HEK293 (cell line): ENCODE measurements around the gene LUZP2.

Source experiments
- CTCF ChIA-PET: fragments of 350-600 bp; formaldehyde crosslinking; extraction: SDS; loops from one replicate; lab custom pipeline; 2021; ENCODE audit warnings: antibody characterized with exemption; lab: Yijun Ruan, JAX
- POLR2A ChIA-PET: fragments of 300-600 bp; formaldehyde crosslinking; extraction: SDS; loops from one replicate; lab custom pipeline; 2020; ENCODE audit warnings: antibody characterized with exemption, inconsistent platforms; lab: Yijun Ruan, JAX
- H3K27ac ChIP-seq: fragments of 200-500 bp; sonication (Bioruptor generic); 2 replicates; pipeline ENCODE4 v1.5.1; 2014; ENCODE audit warnings: low read depth, low read length, control low read depth, inconsistent platforms; ENCODE audit errors: extremely low read depth
- H3K36me3 ChIP-seq, 2 experiments: fragments of 200-500 bp in 1 of 2; sonication (Bioruptor generic) in 1 of 2; 1 replicate in 1 of 2; 2 replicates in 1 of 2; pipeline ENCODE4 v1.5.1; 2014 to 2017; ENCODE audit warnings: inconsistent platforms in 2 of 2, low read length in 2 of 2; ENCODE audit not compliant: control insufficient read depth in 2 of 2, insufficient read depth in 1 of 2
- H3K4me1 ChIP-seq: fragments of 200-500 bp; sonication (Bioruptor generic); 2 replicates; pipeline ENCODE4 v1.5.1; 2014; ENCODE audit warnings: mild to moderate bottlenecking, low read length, inconsistent platforms; ENCODE audit not compliant: control insufficient read depth, insufficient read depth
- H3K4me3 ChIP-seq: 2 replicates; pipeline ENCODE4 v1.5.1; 2011; ENCODE audit warnings: low read depth, mild to moderate bottlenecking, control low read depth, low read length, moderate library complexity
- H3K9me3 ChIP-seq: fragments of 200-500 bp; sonication (Bioruptor generic); 2 replicates; pipeline ENCODE4 v1.5.1; 2014; ENCODE audit warnings: low read depth, low read length, inconsistent platforms; ENCODE audit not compliant: control insufficient read depth, insufficient read depth
- GFI1B ChIP-seq: fragments of 450-650 bp; formaldehyde crosslinking; IDR thresholded peaks from 2 replicates; pipeline ENCODE4 v1.5.1; 2016; ENCODE audit warnings: missing biosample characterization, missing genetic modification characterization
- SP2 ChIP-seq: fragments of 450-650 bp; formaldehyde crosslinking; IDR thresholded peaks from 2 replicates; pipeline ENCODE4 v1.5.1; 2016; ENCODE audit warnings: missing biosample characterization, missing genetic modification characterization
- ZNF140 ChIP-seq: fragments of 450-650 bp; formaldehyde crosslinking; IDR thresholded peaks from 2 replicates; pipeline ENCODE4 v1.5.1; 2016; ENCODE audit warnings: missing biosample characterization, missing genetic modification characterization
- ZNF341 ChIP-seq: fragments of 450-650 bp; formaldehyde crosslinking; IDR thresholded peaks from 2 replicates; pipeline ENCODE4; 2016; ENCODE audit warnings: low read depth, missing biosample characterization, missing genetic modification characterization
- ZSCAN16 ChIP-seq: fragments of 450-650 bp; formaldehyde crosslinking; IDR thresholded peaks from 2 replicates; pipeline ENCODE4 v1.5.1; 2016; ENCODE audit warnings: missing biosample characterization, missing genetic modification characterization
- ZSCAN23 ChIP-seq: fragments of 450-650 bp; formaldehyde crosslinking; IDR thresholded peaks from 2 replicates; pipeline ENCODE4 v1.5.1; 2016; ENCODE audit warnings: missing biosample characterization, missing genetic modification characterization
- TF ChIP-seq, protein P1 (sequence below): fragments of 450-650 bp; formaldehyde crosslinking; conservative IDR thresholded peaks from 2 replicates; pipeline ENCODE4 v1.5.1; 2016; ENCODE audit warnings: low read depth, missing biosample characterization, missing genetic modification characterization
- TF ChIP-seq, protein P2 (sequence below): sonication (generic); formaldehyde crosslinking; IDR thresholded peaks from 2 replicates; pipeline ENCODE4 v1.8.1; 2022; ENCODE audit warnings: mild to moderate bottlenecking, moderate library complexity, missing genetic modification reagents
- TF ChIP-seq, protein P3 (sequence below): fragments of 450-650 bp; formaldehyde crosslinking; IDR thresholded peaks from 2 replicates; pipeline ENCODE4 v1.5.1; 2016; ENCODE audit warnings: missing biosample characterization, missing genetic modification characterization
- TF ChIP-seq, protein P4 (sequence below): fragments of 450-650 bp; formaldehyde crosslinking; IDR thresholded peaks from 2 replicates; pipeline ENCODE4 v1.5.1; 2016; ENCODE audit warnings: missing biosample characterization, missing genetic modification characterization
- TF ChIP-seq, protein P5 (sequence below): fragments of 450-650 bp; formaldehyde crosslinking; IDR thresholded peaks from 2 replicates; pipeline ENCODE4 v1.5.1; 2016; ENCODE audit warnings: missing biosample characterization, missing genetic modification characterization
- TF ChIP-seq, protein P6 (sequence below): fragments of 450-650 bp; formaldehyde crosslinking; IDR thresholded peaks from 2 replicates; pipeline ENCODE4 v1.5.1; 2016; ENCODE audit warnings: missing biosample characterization, missing genetic modification characterization

Gene LUZP2

DNA sequence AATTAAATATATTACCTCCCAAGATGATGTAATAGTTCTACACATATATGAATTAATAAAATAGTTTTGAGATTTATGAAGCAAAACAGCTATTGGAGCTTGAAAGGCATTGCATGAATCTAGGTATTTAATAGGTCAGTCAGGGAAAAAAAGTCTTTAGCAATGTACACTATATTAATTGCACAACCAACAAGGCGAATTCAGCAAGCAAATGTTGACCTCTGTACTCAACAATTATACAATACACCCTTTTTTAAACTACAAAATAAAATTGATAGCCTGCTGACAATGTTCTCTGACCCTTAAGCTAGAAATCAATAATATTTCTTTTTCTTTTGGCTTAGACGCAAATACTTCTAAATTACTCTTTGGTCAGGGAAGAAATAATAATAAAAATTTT lies 345.5 kb downstream of the LUZP2 start (continued):
- TF ChIP-seq, protein P1, sequence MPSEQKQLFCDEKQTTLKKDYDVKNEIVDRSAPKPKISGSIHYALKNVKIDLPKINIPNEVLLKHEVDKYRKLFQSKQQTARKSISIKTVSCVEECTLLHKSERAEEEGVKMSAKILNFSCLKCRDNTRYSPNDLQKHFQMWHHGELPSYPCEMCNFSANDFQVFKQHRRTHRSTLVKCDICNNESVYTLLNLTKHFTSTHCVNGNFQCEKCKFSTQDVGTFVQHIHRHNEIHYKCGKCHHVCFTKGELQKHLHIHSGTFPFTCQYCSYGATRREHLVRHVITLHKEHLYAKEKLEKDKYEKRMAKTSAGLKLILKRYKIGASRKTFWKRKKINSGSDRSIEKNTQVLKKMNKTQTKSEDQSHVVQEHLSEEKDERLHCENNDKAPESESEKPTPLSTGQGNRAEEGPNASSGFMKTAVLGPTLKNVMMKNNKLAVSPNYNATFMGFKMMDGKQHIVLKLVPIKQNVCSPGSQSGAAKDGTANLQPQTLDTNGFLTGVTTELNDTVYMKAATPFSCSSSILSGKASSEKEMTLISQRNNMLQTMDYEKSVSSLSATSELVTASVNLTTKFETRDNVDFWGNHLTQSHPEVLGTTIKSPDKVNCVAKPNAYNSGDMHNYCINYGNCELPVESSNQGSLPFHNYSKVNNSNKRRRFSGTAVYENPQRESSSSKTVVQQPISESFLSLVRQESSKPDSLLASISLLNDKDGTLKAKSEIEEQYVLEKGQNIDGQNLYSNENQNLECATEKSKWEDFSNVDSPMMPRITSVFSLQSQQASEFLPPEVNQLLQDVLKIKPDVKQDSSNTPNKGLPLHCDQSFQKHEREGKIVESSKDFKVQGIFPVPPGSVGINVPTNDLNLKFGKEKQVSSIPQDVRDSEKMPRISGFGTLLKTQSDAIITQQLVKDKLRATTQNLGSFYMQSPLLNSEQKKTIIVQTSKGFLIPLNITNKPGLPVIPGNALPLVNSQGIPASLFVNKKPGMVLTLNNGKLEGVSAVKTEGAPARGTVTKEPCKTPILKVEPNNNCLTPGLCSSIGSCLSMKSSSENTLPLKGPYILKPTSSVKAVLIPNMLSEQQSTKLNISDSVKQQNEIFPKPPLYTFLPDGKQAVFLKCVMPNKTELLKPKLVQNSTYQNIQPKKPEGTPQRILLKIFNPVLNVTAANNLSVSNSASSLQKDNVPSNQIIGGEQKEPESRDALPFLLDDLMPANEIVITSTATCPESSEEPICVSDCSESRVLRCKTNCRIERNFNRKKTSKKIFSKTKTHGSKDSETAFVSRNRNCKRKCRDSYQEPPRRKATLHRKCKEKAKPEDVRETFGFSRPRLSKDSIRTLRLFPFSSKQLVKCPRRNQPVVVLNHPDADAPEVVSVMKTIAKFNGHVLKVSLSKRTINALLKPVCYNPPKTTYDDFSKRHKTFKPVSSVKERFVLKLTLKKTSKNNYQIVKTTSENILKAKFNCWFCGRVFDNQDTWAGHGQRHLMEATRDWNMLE (tag by site-specific recombination) = no peak
- TF ChIP-seq, protein P2, sequence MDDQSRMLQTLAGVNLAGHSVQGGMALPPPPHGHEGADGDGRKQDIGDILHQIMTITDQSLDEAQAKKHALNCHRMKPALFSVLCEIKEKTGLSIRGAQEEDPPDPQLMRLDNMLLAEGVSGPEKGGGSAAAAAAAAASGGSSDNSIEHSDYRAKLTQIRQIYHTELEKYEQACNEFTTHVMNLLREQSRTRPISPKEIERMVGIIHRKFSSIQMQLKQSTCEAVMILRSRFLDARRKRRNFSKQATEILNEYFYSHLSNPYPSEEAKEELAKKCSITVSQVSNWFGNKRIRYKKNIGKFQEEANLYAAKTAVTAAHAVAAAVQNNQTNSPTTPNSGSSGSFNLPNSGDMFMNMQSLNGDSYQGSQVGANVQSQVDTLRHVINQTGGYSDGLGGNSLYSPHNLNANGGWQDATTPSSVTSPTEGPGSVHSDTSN (CRISPR knock-in tag) = no peak
- TF ChIP-seq, protein P3, sequence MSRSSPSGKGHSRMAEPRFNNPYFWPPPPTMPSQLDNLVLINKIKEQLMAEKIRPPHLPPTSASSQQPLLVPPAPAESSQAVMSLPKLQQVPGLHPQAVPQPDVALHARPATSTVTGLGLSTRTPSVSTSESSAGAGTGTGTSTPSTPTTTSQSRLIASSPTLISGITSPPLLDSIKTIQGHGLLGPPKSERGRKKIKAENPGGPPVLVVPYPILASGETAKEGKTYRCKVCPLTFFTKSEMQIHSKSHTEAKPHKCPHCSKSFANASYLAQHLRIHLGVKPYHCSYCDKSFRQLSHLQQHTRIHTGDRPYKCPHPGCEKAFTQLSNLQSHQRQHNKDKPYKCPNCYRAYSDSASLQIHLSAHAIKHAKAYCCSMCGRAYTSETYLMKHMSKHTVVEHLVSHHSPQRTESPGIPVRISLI (tag by site-specific recombination) = no peak
- TF ChIP-seq SP2 = no peak
- TF ChIP-seq, protein P4, sequence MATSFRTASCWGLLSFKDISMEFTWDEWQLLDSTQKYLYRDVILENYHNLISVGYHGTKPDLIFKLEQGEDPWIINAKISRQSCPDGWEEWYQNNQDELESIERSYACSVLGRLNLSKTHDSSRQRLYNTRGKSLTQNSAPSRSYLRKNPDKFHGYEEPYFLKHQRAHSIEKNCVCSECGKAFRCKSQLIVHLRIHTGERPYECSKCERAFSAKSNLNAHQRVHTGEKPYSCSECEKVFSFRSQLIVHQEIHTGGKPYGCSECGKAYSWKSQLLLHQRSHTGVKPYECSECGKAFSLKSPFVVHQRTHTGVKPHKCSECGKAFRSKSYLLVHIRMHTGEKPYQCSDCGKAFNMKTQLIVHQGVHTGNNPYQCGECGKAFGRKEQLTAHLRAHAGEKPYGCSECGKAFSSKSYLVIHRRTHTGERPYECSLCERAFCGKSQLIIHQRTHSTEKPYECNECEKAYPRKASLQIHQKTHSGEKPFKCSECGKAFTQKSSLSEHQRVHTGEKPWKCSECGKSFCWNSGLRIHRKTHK (tag by site-specific recombination) = no peak

DNA sequence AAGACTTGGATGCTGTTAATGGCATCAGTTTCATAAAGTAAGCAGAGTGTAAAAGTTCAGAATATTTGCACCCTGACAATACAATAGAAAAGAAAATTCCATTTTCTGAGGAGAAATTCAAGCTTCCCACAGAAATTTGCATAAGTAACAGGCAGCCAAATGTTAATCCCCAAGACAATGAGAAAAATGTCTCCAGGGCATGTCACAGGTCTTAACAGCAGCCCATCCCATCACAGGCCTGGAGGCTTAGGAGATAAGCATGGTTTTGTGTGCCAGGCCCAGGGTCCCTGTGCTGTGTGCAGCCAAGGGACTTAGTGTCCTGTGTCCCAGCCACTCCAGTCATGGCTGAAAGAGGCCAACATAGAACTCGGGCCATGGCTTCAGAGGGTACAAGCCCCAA lies 347.6 kb downstream of the LUZP2 start:
- H3K9me3 ChIP-seq = no peaks in the 10 kb centered on the region
- H3K4me3 ChIP-seq = no peak overlapping the region
- H3K36me3 ChIP-seq = no peaks in the 10 kb centered on the region
- POLR2A ChIA-PET = no interaction called here
- no peaks in the 10 kb centered on the region for H3K4me1 ChIP-seq
- TF ChIP-seq, protein P5, sequence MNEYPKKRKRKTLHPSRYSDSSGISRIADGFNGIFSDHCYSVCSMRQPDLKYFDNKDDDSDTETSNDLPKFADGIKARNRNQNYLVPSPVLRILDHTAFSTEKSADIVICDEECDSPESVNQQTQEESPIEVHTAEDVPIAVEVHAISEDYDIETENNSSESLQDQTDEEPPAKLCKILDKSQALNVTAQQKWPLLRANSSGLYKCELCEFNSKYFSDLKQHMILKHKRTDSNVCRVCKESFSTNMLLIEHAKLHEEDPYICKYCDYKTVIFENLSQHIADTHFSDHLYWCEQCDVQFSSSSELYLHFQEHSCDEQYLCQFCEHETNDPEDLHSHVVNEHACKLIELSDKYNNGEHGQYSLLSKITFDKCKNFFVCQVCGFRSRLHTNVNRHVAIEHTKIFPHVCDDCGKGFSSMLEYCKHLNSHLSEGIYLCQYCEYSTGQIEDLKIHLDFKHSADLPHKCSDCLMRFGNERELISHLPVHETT (tag by site-specific recombination) = no peak
- TF ChIP-seq ZNF140 (tag by site-specific recombination) = no peak
- H3K27ac ChIP-seq = no peak overlapping the region
- CTCF ChIA-PET = interaction anchor here (0.6 to 0.7 kb wide), 2 partner anchors 289 to 532 kb away, joined by 3 read pairs; no protein-coding TSS in a partner anchor

DNA sequence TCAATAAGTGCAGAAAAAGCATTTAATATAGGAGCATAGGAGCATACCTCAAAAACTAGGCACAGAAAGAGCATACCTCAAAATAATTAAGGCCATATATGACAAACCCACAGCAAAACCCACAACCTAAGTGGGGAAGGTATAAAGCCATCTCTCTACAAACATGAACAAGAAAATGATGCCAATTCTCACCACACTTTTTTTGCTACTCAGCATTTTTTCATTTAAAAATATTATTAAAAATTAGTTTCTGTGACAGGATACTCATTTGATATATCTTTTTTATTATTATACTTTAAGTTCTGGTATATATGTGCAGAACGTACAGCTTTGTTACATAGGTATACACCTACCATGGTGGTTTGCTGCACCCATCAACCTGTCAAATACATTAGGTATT lies 352.0 kb downstream of the LUZP2 start:
- ChIA-PET CTCF (no interaction called here), POLR2A (no interaction called here)
- TF ChIP-seq ZSCAN23 (no peak), ZSCAN16 (tag by site-specific recombination) (no peak), ZNF341 (tag by site-specific recombination) (no peak), GFI1B (tag by site-specific recombination) (no peak)
- TF ChIP-seq, protein P6, sequence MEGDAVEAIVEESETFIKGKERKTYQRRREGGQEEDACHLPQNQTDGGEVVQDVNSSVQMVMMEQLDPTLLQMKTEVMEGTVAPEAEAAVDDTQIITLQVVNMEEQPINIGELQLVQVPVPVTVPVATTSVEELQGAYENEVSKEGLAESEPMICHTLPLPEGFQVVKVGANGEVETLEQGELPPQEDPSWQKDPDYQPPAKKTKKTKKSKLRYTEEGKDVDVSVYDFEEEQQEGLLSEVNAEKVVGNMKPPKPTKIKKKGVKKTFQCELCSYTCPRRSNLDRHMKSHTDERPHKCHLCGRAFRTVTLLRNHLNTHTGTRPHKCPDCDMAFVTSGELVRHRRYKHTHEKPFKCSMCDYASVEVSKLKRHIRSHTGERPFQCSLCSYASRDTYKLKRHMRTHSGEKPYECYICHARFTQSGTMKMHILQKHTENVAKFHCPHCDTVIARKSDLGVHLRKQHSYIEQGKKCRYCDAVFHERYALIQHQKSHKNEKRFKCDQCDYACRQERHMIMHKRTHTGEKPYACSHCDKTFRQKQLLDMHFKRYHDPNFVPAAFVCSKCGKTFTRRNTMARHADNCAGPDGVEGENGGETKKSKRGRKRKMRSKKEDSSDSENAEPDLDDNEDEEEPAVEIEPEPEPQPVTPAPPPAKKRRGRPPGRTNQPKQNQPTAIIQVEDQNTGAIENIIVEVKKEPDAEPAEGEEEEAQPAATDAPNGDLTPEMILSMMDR (tag by site-specific recombination) = no peak
- Histone ChIP-seq H3K27ac (no peak overlapping the region), H3K36me3 (no peaks in the 10 kb centered on the region), H3K9me3 (no peaks in the 10 kb centered on the region), H3K4me1 (no peaks in the 10 kb centered on the region), H3K4me3 (no peak overlapping the region)
